ENCODE data around the gene FES. TPM values are rescaled to one million over a fixed set of nuclear protein-coding genes. Genes with fewer than 3 reads are reported as not detected.

Gene FES
- total and polyA plus RNA-seq, 2 of the 13 experiments (the other 11 are each of a cell fraction or from before 2014, with no cell fraction given), result 4.0 to 9.5 TPM

DNA sequence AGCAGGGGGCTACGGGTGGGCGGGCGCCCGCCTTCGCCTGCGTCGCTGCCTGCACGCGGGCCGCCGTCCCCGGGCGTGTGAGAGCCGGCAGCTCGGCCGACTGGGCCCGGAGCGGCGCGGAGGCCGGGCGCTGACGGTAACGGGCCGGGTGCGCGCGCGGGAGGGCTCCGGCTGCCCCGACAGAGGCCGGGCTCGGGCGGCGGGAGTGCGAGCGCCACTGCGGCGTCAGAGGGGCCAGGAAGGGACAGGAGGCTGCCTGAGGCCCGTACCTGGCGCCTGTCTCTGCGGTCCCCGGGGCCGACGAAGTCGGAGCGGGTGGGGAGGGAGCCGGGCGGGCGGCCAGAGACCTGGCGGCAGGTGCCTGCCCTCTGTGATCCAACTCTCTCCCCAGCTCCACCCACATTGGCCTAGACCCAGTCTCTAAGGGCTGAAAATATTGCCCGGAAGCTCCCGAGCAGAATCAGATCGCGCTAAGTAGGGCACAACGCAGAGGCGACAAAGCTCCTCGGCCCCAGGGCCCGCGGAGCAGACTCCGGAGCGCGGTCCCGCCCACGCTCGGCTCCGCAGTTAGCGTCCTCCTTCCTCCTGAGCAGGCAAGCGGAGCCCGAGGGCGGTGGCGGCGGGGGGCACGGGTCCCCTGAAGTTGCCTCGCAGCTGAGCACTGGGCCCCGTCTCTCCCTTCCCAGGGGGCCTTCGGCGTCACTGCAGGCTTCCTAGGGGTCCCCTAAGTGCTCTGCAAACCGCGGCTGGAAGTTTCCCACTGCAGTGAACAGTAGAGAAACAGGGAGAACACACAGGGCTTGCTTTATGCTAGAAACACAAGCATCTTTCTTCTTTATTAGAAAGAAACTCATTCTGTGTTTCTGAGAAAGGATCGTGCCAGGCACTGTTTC lies 18.8 kb downstream of the FES start, which contains the start of gene MAN2A2 (continued):
- TF ChIP-seq ESRRA (CRISPR knock-in tag; IDR thresholded peaks at IDR 0.05; ENCODE audit: low read depth) (0 out of 2 replicates have a peak, but pooled peaks have one; percentile 7), PTBP1 (IDR thresholded peaks at IDR 0.05; ENCODE audit: low read depth, low read length, poor library complexity, severe bottlenecking) (no peak), STAG1 (CRISPR knock-in tag; IDR thresholded peaks at IDR 0.05) (no peak), ZNF841 (CRISPR knock-in tag; IDR thresholded peaks at IDR 0.05; ENCODE audit: borderline replicate concordance) (no peak), ZNF782 (CRISPR knock-in tag; IDR thresholded peaks at IDR 0.05; ENCODE audit: borderline replicate concordance) (no peak), BRCA1 (CRISPR knock-in tag; IDR thresholded peaks at IDR 0.05) (no peak), POLR2G (IDR thresholded peaks at IDR 0.05; ENCODE audit: low read depth, low read length) (peak; percentile 50), POLR2AphosphoS2 (IDR thresholded peaks at IDR 0.05; ENCODE audit: low read depth, low read length) (no peak), ZNF432 (CRISPR knock-in tag; IDR thresholded peaks at IDR 0.05; ENCODE audit: borderline replicate concordance) (no peak)
- TF ChIP-seq, protein P1, sequence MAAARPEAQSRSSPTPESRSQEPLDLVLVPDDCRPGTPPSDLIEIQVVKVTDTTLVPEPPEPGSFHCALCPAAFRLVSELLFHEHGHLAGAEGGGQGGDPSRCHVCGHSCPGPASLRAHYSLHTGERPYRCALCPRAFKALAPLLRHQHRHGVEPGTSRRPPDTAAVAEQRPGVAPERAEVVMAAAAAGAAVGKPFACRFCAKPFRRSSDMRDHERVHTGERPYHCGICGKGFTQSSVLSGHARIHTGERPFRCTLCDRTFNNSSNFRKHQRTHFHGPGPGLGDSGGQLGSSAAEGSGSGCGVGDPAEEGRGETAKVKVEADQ (CRISPR knock-in tag; IDR thresholded peaks at IDR 0.05; ENCODE audit: borderline replicate concordance), result no peak
- TF ChIP-seq, protein P2, sequence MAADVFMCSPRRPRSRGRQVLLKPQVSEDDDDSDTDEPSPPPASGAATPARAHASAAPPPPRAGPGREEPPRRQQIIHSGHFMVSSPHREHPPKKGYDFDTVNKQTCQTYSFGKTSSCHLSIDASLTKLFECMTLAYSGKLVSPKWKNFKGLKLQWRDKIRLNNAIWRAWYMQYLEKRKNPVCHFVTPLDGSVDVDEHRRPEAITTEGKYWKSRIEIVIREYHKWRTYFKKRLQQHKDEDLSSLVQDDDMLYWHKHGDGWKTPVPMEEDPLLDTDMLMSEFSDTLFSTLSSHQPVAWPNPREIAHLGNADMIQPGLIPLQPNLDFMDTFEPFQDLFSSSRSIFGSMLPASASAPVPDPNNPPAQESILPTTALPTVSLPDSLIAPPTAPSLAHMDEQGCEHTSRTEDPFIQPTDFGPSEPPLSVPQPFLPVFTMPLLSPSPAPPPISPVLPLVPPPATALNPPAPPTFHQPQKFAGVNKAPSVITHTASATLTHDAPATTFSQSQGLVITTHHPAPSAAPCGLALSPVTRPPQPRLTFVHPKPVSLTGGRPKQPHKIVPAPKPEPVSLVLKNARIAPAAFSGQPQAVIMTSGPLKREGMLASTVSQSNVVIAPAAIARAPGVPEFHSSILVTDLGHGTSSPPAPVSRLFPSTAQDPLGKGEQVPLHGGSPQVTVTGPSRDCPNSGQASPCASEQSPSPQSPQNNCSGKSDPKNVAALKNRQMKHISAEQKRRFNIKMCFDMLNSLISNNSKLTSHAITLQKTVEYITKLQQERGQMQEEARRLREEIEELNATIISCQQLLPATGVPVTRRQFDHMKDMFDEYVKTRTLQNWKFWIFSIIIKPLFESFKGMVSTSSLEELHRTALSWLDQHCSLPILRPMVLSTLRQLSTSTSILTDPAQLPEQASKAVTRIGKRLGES (CRISPR knock-in tag; IDR thresholded peaks at IDR 0.05; ENCODE audit: borderline replicate concordance), result 0 out of 2 replicates have a peak, but pooled peaks have one; percentile 9
- TF ChIP-seq, protein P3, sequence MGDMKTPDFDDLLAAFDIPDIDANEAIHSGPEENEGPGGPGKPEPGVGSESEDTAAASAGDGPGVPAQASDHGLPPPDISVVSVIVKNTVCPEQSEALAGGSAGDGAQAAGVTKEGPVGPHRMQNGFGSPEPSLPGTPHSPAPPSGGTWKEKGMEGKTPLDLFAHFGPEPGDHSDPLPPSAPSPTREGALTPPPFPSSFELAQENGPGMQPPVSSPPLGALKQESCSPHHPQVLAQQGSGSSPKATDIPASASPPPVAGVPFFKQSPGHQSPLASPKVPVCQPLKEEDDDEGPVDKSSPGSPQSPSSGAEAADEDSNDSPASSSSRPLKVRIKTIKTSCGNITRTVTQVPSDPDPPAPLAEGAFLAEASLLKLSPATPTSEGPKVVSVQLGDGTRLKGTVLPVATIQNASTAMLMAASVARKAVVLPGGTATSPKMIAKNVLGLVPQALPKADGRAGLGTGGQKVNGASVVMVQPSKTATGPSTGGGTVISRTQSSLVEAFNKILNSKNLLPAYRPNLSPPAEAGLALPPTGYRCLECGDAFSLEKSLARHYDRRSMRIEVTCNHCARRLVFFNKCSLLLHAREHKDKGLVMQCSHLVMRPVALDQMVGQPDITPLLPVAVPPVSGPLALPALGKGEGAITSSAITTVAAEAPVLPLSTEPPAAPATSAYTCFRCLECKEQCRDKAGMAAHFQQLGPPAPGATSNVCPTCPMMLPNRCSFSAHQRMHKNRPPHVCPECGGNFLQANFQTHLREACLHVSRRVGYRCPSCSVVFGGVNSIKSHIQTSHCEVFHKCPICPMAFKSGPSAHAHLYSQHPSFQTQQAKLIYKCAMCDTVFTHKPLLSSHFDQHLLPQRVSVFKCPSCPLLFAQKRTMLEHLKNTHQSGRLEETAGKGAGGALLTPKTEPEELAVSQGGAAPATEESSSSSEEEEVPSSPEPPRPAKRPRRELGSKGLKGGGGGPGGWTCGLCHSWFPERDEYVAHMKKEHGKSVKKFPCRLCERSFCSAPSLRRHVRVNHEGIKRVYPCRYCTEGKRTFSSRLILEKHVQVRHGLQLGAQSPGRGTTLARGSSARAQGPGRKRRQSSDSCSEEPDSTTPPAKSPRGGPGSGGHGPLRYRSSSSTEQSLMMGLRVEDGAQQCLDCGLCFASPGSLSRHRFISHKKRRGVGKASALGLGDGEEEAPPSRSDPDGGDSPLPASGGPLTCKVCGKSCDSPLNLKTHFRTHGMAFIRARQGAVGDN (CRISPR knock-in tag; IDR thresholded peaks at IDR 0.05), result peak; percentile 74
- TF ChIP-seq, protein P4, sequence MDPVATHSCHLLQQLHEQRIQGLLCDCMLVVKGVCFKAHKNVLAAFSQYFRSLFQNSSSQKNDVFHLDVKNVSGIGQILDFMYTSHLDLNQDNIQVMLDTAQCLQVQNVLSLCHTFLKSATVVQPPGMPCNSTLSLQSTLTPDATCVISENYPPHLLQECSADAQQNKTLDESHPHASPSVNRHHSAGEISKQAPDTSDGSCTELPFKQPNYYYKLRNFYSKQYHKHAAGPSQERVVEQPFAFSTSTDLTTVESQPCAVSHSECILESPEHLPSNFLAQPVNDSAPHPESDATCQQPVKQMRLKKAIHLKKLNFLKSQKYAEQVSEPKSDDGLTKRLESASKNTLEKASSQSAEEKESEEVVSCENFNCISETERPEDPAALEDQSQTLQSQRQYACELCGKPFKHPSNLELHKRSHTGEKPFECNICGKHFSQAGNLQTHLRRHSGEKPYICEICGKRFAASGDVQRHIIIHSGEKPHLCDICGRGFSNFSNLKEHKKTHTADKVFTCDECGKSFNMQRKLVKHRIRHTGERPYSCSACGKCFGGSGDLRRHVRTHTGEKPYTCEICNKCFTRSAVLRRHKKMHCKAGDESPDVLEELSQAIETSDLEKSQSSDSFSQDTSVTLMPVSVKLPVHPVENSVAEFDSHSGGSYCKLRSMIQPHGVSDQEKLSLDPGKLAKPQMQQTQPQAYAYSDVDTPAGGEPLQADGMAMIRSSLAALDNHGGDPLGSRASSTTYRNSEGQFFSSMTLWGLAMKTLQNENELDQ (CRISPR knock-in tag; IDR thresholded peaks at IDR 0.05; ENCODE audit: borderline replicate concordance), result no peak
- TF ChIP-seq, protein P5, sequence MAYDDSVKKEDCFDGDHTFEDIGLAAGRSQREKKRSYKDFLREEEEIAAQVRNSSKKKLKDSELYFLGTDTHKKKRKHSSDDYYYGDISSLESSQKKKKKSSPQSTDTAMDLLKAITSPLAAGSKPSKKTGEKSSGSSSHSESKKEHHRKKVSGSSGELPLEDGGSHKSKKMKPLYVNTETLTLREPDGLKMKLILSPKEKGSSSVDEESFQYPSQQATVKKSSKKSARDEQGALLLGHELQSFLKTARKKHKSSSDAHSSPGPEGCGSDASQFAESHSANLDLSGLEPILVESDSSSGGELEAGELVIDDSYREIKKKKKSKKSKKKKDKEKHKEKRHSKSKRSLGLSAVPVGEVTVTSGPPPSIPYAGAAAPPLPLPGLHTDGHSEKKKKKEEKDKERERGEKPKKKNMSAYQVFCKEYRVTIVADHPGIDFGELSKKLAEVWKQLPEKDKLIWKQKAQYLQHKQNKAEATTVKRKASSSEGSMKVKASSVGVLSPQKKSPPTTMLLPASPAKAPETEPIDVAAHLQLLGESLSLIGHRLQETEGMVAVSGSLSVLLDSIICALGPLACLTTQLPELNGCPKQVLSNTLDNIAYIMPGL (CRISPR knock-in tag; IDR thresholded peaks at IDR 0.05; ENCODE audit: borderline replicate concordance in 1 of 2, low read depth in 1 of 2), result peak in 1 of 2 experiments; percentile 74; a peak in 2 of 4 replicates

Data from HepG2 (cell line).